ENCODE results near the gene SLC39A11. TPM values are rescaled to one million over a fixed set of nuclear protein-coding genes. Genes with fewer than 3 reads are reported as not detected.

Gene SLC39A11
- total RNA-seq, 1 experiment from 2014 or later: 18.9 TPM

DNA sequence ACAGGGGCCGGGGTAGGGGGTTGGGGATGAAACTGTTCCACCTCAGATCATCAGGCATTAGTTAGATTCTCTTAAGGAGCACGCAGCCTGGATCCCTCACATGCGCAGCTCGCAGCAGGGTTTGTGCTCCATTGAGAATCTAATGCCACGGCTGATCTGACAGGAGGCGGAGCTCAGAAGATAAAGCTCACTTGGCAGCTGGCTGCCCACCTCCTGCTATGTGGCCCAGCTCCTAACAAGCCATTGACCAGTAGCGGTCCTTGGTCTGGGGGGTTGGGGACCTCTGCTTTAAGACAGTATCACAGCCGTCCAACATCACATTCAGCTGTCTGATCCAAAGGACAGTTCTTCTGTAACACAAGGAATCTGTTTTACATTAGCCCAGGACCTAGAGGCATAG, 62.5 kb downstream of the SLC39A11 start:
- Mint-ChIP-seq H3K27me3 (ENCODE audit: low read depth) (no peaks in the 10 kb centered on the region), H3K9me3 (no peaks in the 10 kb centered on the region), H3K4me3 (no peak overlapping the region), H3K4me1 (peaks cover 7% of the 10 kb centered on the region), H3K27ac (no peak overlapping the region), H3K36me3 (no peaks in the 10 kb centered on the region)
- ATAC-seq (no peak), DNase-seq (ENCODE audit: low spot score) (no peak)
- POLR2A ChIA-PET: no interaction called here
- CTCF ChIA-PET: interaction anchor here (1.1 kb wide), 1 partner anchor 44 kb away, joined by 3 read pairs; no protein-coding TSS in a partner anchor
- TF ChIP-seq ZNF396 (CRISPR knock-in tag; IDR thresholded peaks at IDR 0.05; ENCODE audit: borderline replicate concordance): no peak
- TF ChIP-seq FOXJ3 (CRISPR knock-in tag; IDR thresholded peaks at IDR 0.05; ENCODE audit: borderline replicate concordance): no peak
- no peak for TF ChIP-seq NR1H2 (CRISPR knock-in tag; IDR thresholded peaks at IDR 0.05)
- TF ChIP-seq, protein P1, sequence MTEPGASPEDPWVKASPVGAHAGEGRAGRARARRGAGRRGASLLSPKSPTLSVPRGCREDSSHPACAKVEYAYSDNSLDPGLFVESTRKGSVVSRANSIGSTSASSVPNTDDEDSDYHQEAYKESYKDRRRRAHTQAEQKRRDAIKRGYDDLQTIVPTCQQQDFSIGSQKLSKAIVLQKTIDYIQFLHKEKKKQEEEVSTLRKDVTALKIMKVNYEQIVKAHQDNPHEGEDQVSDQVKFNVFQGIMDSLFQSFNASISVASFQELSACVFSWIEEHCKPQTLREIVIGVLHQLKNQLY (CRISPR knock-in tag; IDR thresholded peaks at IDR 0.05): no peak
- TF ChIP-seq, protein P2, sequence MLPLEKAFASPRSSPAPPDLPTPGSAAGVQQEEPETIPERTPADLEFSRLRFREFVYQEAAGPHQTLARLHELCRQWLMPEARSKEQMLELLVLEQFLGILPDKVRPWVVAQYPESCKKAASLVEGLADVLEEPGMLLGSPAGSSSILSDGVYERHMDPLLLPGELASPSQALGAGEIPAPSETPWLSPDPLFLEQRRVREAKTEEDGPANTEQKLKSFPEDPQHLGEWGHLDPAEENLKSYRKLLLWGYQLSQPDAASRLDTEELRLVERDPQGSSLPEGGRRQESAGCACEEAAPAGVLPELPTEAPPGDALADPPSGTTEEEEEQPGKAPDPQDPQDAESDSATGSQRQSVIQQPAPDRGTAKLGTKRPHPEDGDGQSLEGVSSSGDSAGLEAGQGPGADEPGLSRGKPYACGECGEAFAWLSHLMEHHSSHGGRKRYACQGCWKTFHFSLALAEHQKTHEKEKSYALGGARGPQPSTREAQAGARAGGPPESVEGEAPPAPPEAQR (CRISPR knock-in tag; IDR thresholded peaks at IDR 0.05): no peak
- TF ChIP-seq ZNF416 (CRISPR knock-in tag; IDR thresholded peaks at IDR 0.05): no peak
- TF ChIP-seq, protein P3, sequence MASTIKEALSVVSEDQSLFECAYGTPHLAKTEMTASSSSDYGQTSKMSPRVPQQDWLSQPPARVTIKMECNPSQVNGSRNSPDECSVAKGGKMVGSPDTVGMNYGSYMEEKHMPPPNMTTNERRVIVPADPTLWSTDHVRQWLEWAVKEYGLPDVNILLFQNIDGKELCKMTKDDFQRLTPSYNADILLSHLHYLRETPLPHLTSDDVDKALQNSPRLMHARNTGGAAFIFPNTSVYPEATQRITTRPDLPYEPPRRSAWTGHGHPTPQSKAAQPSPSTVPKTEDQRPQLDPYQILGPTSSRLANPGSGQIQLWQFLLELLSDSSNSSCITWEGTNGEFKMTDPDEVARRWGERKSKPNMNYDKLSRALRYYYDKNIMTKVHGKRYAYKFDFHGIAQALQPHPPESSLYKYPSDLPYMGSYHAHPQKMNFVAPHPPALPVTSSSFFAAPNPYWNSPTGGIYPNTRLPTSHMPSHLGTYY (CRISPR knock-in tag; IDR thresholded peaks at IDR 0.05): no peak
- TF ChIP-seq CREB1 (CRISPR knock-in tag; IDR thresholded peaks at IDR 0.05): no peak
- no peak for TF ChIP-seq ELF4 (CRISPR knock-in tag; IDR thresholded peaks at IDR 0.05; ENCODE audit: low read depth)
- no peak for TF ChIP-seq RORB (CRISPR knock-in tag; IDR thresholded peaks at IDR 0.05)
- TF ChIP-seq ZNF671 (CRISPR knock-in tag; IDR thresholded peaks at IDR 0.05): no peak
- TF ChIP-seq GRHL2 (CRISPR knock-in tag; IDR thresholded peaks at IDR 0.05; ENCODE audit: insufficient replicate concordance, severe bottlenecking): no peak
- no peak for TF ChIP-seq ZNF121 (CRISPR knock-in tag; IDR thresholded peaks at IDR 0.05)
- TF ChIP-seq, protein P4, sequence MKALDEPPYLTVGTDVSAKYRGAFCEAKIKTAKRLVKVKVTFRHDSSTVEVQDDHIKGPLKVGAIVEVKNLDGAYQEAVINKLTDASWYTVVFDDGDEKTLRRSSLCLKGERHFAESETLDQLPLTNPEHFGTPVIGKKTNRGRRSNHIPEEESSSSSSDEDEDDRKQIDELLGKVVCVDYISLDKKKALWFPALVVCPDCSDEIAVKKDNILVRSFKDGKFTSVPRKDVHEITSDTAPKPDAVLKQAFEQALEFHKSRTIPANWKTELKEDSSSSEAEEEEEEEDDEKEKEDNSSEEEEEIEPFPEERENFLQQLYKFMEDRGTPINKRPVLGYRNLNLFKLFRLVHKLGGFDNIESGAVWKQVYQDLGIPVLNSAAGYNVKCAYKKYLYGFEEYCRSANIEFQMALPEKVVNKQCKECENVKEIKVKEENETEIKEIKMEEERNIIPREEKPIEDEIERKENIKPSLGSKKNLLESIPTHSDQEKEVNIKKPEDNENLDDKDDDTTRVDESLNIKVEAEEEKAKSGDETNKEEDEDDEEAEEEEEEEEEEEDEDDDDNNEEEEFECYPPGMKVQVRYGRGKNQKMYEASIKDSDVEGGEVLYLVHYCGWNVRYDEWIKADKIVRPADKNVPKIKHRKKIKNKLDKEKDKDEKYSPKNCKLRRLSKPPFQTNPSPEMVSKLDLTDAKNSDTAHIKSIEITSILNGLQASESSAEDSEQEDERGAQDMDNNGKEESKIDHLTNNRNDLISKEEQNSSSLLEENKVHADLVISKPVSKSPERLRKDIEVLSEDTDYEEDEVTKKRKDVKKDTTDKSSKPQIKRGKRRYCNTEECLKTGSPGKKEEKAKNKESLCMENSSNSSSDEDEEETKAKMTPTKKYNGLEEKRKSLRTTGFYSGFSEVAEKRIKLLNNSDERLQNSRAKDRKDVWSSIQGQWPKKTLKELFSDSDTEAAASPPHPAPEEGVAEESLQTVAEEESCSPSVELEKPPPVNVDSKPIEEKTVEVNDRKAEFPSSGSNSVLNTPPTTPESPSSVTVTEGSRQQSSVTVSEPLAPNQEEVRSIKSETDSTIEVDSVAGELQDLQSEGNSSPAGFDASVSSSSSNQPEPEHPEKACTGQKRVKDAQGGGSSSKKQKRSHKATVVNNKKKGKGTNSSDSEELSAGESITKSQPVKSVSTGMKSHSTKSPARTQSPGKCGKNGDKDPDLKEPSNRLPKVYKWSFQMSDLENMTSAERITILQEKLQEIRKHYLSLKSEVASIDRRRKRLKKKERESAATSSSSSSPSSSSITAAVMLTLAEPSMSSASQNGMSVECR (CRISPR knock-in tag; IDR thresholded peaks at IDR 0.05; ENCODE audit: borderline replicate concordance): no peak
- no peak for TF ChIP-seq ZNF138 (CRISPR knock-in tag; conservative IDR thresholded peaks at IDR 0.05)

DNA sequence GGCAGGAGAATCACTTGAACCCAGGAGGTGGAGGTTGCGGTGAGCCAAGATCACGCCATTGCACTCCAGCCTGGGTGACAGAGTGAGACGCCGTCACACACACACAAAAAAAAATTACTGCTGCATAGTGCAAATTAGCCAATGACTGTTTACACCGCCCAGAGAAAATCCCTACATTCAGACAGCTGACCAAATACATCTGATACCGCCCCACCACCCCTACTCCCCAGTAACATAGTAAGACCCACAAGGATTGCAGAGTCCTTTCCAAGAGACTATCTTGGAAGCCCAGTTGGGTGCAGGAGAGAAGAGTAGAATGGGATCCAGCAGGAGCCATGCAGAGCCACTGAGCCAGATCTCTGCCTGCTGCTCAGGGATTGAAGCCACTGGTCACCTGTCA, 63.5 kb downstream of the SLC39A11 start:
- CTCF ChIA-PET: interaction anchor here (1.1 kb wide), 1 partner anchor 43 kb away, joined by 3 read pairs; no protein-coding TSS in a partner anchor
- peaks cover 3% of the 10 kb centered on the region; the same call in 1 of the 2 replicates for H3K4me1 Mint-ChIP-seq
- no peak overlapping the region; the same call in 1 of the 2 replicates for H3K27ac Mint-ChIP-seq
- H3K27me3 Mint-ChIP-seq (ENCODE audit: low read depth): no peaks in the 10 kb centered on the region
- H3K4me3 Mint-ChIP-seq: no peak overlapping the region
- TF ChIP-seq, protein P5, sequence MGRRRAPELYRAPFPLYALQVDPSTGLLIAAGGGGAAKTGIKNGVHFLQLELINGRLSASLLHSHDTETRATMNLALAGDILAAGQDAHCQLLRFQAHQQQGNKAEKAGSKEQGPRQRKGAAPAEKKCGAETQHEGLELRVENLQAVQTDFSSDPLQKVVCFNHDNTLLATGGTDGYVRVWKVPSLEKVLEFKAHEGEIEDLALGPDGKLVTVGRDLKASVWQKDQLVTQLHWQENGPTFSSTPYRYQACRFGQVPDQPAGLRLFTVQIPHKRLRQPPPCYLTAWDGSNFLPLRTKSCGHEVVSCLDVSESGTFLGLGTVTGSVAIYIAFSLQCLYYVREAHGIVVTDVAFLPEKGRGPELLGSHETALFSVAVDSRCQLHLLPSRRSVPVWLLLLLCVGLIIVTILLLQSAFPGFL (CRISPR knock-in tag; IDR thresholded peaks at IDR 0.05; ENCODE audit: borderline replicate concordance): no peak
- TF ChIP-seq, protein P4 (CRISPR knock-in tag; IDR thresholded peaks at IDR 0.05; ENCODE audit: borderline replicate concordance): no peak
- TF ChIP-seq, protein P6, sequence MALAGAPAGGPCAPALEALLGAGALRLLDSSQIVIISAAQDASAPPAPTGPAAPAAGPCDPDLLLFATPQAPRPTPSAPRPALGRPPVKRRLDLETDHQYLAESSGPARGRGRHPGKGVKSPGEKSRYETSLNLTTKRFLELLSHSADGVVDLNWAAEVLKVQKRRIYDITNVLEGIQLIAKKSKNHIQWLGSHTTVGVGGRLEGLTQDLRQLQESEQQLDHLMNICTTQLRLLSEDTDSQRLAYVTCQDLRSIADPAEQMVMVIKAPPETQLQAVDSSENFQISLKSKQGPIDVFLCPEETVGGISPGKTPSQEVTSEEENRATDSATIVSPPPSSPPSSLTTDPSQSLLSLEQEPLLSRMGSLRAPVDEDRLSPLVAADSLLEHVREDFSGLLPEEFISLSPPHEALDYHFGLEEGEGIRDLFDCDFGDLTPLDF (CRISPR knock-in tag; IDR thresholded peaks at IDR 0.05): no peak
- H3K9me3 Mint-ChIP-seq: no peaks in the 10 kb centered on the region
- ATAC-seq (no peak), DNase-seq (ENCODE audit: low spot score) (no peak)
- POLR2A ChIA-PET: no interaction called here
- H3K36me3 Mint-ChIP-seq: no peaks in the 10 kb centered on the region
